HG03103 (cell line): Measurements from ENCODE around the gene BAG5.

Source experiments
- ATAC-seq: cut with Tn5 transposase; IDR thresholded peaks from one replicate; pipeline ENCODE4 v1.9.1; 2021; ENCODE audit warnings: low read depth; ENCODE audit not compliant: unreplicated experiment

The BAG5 gene

DNA sequence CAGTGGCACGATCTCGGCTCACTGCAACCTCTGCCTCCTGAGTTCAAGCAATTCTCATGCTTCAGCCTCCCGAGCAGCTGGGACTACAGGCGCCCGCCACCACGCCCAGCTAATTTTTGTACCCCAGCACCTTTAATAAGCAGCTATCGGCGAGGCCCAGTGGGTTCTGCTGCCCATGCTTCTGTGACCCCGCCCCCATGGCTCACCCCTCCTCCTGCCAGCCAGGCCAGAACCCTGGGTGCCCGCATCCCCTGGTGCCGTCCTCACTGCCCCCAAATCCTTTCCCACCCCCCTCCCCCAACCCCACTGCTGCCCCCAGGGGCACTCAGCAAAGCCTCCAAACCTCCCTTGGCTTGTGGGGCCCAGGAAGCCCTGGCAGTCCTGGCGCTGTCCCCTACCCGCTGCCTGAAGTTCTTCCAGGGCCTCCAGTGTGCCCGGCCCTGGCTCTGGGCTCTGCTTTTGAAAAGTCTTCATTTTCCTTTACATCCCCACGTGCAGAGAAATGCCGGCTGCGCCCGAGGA lies 14.5 kb downstream of the BAG5 start:
- no peak for ATAC-seq

DNA sequence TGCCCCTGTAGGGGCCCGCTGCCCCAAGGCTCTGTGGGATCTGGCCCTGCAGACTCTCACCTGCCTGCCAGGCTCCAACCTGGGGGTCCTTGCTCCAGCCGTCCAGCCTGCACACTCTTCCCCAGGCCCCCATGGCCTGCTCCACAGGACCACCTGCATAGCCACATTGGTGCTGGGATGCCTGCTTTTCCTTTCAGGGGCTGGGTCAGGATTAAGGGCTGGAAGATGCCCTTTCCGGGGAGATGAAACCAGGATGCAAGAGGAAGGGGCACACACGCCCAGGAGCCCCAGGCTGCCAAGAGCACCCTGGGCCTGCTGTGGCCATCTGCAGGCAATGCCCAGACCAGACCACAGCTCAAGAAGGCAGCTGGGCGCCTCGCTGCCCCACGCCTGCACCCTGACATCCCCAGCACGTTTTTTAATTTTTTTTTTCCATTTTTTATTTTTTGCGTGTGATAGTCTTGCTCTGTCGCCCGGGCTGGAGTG lies 15.0 kb downstream of the BAG5 start:
- no peak for ATAC-seq

DNA sequence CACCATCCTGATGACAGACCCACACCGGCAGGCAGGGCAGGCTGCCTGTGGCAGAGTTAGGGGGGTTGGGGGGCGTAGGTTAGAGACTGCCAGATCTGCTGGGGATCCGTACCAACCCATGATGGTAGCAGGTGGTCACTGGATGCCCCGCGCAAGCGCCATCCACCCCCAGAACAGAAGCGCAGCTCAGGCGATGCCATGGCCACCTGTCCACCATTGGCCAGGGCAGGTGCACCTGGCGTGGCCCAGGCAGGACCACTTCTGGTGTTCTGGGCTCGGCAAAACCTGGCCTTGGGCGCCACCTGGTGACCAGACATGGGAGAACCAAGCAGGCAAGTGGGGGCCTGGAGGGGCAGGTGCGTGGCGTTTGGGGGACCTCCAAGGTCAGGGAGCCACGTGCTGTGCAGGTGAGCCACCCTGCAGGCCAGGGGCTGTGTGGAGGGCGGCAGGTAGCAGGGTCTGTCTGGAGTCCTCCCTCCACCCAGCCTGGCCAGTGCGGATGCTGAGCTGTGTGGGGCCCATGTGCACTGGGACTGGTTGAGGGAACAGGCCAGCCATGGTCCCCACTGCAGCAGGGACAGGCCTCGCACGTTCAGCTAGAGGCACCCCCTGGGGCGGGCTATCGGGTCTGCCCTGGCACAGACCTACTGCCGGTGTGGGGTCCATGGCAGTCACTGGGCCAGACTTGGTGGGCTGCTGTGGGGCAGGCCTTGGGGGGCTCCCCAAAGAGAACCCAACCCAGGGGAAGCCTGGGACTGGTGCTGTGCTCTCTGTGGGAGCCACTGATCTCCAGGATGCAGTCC lies 15.6 kb downstream of the BAG5 start:
- ATAC-seq = no peak

DNA sequence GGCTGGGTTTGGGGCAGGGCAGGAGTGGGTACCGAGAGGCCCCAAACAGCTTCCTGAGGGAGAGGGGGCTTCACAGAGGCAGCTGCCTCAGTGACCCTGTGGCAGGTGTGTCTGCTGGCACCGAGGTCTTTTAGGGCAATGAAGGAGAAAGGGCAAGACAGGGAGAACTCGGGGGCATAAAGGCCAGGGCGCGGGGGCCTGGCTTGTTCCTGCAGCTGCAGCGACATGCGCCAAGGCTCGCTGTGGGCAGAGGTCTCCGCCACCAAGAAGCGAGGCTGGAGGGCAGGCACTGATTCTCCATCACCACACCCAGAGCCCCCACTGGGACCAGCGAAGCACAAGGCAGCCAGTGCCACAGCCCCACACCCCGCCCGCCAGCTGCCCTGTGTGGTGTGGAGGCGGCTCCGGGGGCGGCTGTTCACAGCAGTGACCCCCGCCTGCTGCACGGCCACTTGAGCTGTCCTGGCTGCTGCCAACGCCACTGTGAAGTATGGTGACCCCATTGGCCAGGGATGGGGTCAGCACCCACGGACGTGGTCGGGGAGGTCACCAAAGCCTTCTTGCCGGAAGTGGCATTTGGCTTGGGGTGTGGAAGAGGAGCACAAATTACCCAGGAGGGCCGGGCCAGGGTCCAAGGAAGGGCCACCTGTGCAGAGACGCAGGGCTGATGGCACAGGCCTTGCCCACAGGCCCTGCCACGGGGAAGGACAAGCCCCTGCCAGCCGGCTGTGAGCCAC lies 16.4 kb downstream of the BAG5 start:
- no peak for ATAC-seq

DNA sequence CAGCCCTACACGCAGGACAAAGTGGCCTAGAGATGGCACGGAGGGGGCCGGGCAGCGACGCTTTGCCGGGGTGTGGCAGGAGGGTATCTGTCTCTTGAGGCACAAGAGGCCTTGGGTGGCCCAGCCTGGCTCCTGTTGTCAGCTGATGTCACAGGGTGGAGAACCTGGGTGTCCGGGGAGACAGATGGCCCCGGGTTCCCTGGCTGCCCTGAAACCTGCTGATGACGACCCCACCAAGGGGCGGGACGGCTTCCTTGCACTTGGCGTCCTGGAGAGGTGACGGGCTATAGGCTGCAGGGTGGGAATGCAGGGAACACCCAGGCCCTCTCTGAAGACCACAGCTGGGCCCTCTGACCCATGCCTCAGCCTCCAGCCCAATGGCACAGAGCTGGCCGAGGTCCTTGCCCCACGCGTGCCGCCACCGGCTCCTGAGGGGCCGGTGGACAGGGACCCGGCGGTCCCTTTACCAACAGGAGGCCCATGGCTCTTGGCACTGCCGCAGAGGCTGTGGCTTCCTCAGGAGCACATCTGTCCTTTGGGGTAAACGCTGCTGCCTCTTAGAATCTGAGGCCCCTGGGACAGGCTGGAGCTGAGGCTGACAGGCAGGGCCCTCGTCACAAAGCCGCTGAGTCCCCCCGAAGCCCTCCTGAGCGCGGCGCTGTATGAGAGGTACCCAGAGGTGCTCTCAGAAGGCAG lies 17.1 kb downstream of the BAG5 start:
- no peak for ATAC-seq

DNA sequence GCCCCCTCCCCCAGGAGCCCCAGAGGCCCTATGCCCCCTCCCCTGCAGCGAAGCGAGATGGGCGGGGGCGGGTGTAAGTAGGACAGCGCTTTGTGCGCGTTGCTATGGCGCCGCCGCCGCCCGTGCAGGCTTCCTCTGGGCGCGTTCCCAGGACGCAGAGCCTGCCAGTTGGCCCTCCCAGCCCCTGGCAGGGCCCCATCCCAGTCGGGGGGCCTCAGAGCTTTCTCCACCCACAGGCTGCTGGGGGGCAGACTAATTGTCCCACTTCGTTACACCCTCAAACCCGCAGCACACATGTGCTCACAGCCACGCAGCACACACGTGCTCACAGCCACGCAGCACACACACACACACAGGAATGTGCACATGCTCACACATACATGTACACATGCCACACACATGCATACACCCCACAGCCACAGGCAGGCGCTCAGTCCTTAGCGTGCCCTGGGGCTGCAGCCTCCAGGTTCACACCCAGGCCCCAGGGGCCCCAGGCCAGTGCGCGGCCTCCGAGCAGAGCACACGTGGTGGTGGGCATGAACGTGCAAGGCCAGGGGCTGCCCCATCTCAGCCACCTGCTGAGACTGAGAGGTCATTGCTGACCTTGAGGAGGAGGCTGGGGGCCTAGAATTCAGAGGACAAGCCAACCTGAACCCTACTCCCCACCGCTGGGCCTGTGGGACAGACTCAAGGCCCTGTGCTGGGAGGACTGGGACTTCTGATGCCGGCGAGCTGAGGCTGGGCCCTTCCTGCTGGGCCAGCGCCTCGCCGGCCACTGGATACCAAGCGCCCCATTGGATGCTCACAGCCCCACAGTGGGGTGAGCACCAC lies 17.9 kb downstream of the BAG5 start:
- ATAC-seq = no peak

DNA sequence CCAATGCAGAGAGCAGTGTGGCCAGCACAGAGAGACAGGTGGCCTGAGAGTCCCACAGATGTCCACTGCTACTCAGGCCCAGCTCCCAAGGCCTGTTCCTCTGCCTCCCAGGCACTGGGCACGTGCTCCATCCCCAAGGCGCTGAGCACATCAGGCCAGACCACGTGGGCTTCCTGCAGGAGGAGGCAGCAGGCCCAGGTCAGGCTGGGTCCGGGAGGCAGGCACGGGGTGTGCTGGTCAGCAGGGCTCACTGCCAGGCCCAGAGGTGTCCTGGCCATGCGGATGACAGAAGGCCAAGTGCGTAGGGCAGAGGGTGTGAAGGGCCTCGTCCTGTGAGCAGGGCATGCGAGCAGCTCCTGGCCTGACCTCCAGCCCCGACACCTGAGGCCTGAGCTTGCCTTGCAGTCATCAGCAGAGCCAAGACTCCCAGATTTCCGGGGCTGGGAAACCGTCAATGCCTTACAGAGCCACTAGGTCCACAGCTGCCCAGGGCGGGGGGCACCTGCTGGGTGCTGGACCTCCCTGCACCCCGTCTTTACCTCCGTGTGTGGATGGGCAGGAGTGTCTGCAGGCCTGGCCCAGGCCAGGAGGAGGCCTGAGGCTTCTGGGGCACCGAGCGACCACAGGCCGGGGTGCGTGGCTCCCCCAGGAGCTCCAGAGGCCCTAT lies 18.6 kb downstream of the BAG5 start:
- no peak for ATAC-seq

DNA sequence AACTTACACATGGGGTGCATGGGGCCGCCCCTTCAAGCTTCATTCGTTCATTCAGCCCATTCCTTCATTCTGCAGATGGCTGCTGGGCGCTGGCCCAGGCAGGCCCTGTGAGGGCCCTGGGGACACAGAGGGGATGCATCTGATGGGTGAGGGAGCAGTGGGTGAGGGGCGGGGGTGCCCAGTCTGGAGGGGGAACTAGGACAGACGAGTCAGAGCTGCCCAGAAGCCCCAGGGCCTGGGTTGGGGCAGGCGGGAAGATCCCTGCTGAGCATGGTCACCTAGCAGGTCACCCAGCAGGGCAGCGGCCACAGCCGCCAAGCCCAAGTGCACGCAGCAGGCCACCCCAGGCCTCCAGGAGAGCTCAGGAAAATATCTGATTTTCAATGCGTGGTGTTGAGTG lies 19.3 kb downstream of the BAG5 start:
- ATAC-seq = no peak

DNA sequence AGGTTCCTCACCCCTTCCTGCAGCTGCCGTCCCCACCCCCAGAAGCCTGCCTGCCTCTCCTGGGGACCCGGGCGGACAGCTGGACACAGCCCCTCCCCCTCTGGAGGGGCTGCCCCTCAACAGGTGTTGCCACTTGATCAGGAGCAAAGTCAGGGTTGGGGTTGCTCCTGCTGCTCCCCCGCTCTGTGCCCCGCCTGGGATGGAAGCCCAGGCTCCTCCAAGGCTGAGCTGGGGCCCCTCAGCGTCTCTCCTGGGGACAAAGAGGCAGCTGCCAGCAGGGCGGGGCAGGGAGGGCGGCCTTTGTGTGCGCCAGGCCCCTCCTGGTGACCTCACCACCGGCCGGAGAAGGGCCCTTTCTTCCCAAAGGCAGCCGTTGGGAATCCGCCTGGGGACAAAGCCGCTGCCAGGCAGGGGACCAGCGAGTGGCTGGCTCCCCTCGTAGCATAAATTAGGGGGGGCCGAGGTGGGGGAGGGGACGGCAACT lies 19.8 kb downstream of the BAG5 start:
- no peak for ATAC-seq

DNA sequence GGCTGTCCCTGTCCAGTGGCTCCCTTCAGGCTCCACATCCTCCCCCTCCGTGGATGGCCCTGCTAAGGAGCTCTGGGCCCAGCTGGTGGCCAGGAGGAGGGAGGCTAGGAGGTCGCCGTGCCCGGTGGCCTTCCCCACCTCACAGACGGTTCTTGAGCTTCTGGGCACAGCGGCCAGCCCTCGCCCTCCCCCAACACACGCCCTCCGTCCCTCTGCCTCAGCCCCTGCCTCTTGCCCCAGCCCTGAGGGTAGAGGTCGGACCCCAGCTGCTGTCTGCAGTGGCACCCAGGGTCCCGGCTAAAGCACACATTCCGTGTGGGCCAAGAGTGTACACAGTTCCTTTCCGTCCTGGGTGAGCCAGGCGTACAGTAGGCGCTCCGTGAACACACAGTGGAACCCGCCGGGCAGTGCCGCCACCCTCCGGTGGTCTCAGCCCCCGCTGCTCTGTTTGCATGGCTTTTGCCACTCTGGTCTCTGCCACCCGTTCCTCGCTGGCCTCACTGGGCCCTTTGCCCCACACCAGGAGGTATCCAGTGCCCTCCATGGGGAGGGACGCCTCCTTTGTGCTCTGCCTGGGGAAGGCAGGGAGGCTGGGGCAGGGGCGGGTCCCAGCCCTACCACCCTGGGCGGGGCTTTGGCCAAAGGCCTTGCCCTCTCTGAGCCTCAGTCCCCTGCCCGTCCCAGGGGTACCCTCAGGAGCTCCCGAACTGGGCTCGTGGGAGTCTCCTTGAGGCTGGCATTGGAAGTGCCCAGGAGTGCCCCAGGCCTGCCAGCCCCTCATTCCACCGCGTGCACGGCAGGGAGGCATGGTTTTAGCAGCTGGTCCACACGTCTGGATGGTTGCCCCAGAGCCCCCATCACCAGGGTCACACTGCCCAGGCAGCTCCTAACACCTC lies 20.5 kb downstream of the BAG5 start:
- ATAC-seq = no peak

DNA sequence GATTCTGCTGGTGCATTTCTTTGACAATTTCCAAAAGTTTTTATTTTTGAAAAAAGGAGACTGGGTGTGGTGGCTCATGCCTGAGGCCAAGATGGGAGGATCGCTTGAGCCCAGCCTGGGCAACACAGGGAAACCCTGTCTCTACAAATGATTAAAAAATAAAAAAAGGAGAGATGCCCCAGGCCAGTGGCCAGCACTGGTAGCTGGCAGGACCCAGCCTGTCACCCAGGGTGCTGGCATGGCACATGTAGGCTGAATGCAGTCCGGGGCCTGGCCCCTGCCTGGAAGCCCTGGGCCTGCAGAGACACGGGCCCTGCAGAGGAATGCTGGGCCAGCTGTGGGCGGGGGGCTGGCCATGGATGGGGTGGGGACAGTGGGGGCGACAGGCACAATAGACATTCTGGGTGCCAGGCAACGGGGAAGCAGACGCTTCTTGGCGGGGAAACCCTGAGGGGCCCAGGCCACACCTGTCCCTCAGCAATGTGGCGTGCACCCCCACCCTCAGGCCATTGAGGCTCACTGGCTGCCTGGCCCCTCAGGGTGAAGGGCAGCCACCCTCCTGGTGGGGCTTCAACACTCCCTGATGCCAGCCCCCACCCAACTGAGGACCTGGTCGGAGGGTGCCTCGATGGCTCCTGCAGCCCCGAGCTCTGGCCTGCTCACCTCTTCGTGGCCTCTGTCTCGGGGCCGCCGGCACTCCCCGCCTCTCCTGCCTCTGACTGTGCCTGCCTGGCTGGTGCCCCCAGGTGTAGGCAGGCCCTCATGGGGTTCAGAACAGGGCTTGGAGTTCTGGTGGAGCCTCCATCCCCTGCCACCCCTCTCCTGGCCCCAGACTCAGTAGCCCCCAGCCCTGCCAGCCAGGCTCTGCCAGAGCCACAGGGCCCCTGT lies 21.4 kb downstream of the BAG5 start:
- no peak for ATAC-seq

DNA sequence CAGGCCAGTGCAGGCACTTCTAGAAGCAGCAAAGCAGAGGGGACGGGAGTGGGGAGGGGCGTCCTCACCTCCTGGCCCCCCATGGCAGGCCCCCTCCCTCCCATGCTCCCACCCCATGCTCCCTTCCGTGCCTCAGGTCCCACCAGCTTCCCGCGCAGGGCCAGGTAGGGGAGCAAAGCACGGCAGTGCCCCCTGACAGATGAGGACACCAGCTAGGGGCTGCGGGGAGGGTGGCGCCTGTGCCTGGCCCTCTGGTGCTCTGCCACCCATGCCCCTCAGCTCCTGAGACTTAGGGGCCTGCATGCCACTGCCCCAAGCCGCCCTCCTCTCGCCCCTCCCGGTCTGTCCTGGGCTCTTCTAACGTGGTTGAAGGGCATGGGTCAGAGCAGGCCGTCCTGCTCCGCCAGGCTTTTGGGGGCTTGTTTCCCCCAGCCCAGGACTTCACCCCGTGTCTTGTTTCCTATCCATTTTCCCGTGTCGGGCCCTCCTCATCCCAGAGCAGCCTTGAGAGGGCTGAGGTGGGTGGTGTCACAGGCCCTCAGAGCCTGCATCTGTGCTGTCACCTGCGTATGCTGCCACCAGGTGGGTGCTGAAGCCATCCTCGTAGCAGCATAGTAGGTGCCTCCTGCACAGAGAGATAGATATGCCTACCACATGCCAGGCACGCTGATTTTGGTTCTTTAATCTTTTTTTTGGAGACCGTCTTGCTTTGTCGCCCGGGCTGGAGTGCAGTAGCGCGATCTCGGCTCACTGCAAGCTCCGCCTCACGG lies 23.2 kb downstream of the BAG5 start:
- ATAC-seq = no peak

DNA sequence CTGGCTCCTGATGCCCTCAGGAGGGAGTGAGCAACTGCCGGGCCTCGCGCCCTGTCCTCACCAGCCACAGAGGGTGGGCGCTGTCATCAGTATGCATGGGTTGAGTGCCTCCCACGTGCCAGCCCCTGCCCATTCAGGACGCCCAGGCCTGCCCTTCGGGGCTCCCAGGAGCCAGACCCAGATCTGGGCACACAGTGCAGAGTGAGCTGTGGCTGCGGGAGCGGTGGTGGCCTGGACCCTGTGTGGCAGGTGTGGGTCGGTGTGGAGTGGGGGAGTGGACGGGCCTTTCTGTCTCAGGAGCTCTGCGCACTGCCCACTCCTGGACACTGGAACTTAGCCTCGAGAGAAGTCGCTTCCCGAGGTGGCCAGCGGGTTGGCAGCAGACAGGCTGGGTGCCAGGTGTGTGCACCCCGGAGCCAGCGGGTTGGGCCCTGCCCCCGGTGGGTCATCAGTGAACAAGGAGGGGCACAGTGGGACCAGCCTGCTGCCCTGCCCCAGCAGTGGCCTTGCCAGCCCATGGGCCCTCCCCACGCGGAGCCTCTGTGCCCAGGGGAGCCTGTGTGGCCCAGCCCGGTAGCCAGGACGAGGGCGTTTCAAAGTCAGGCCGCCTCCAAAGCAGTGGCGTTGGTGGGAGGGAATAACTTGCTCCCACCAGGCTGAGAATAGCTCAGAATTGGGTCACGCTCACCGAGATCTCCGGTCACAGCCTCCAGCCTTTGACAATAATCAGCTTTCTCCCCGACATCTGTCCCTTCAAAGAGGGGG lies 24.0 kb downstream of the BAG5 start:
- no peak for ATAC-seq

DNA sequence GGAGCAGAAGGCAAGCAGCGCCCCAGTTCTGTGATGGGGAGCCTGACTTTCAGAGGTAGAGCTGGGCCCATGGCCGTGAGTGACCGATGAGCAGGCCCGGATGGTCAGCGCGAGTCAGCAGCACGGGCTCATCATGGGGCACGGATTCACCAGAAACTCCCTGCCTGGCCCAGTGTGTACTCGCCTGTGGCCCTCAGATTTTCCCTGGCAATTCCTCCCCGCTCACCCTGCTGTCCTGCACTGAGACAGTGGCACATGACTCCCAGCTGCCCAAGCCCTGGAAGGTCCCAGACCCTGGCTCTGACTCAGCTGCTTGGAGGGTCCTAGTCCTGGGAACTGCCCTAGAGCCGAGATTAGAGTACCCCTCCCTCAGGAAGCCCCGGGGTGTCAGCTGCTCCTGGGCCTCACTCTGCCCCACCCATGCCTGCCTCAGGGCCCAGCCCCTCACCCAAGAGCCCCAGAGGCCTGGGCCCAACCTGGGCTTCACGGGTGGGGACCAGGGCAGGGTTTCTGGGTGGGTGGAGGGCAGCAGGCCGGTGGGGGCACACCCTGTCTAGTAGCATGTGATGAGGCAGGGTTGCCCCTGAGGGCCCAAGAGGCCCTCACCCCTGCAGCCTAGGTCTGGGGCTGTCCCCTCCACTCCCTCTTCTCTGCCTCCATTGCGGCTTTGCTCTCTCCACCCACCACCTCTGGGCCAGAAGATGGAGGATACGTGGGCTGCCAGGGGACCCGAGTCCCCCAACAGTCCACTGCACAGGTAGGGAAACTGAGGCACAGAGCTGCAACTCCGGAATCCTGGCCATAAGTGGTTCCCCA lies 25.1 kb downstream of the BAG5 start:
- no peak for ATAC-seq

DNA sequence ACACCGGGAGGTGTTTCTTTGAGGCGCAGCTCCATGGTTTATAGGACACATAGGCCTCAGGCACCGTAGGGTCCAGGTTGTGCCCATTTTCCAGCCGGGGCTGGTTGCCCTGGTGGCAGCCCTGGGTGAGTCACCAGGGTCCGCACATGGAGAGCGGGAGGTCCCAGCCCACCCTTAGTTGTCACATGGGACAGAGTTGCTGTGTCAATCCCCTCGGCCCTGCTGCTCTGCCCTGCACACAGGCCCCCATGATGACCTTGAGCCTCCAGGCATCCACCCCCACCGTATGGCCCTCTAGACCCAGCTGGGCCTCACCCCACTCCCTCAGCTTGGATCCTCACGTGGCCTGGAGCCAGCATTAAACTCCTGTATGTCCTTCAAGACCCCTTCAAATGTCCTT lies 25.8 kb downstream of the BAG5 start:
- ATAC-seq = no peak
